Cardiac muscle cell (in vitro differentiated cells and primary cell): ENCODE results near the gene CTU2. TPM values are rescaled to one million over a fixed set of nuclear protein-coding genes. Genes with fewer than 3 reads are reported as not detected.

Source experiments
- DNase-seq, 2 donors: peaks; one replicate each; pipeline versions ENCODE4 v3.0.0 to v3.0.0-alpha.2; 2010 to 2017; ENCODE audit warnings: low read depth in 1 of 2, low spot score in 1 of 2
- H3K27ac ChIP-seq: fragments of 200-600 bp; sonication (generic); 2 replicates; pipeline ENCODE4 v1.5.1; 2016
- H3K27me3 ChIP-seq: fragments of 200-600 bp; sonication (generic); 2 replicates; pipeline ENCODE4 v1.6.0; 2016; ENCODE audit warnings: control low read depth
- H3K36me3 ChIP-seq: fragments of 200-600 bp; sonication (generic); 2 replicates; pipeline ENCODE4 v1.5.1; 2016; ENCODE audit warnings: control low read depth
- H3K4me1 ChIP-seq: fragments of 200-600 bp; sonication (generic); 2 replicates; pipeline ENCODE4 v1.8.1; 2017; ENCODE audit warnings: low read depth, mild to moderate bottlenecking, mixed run types
- H3K4me3 ChIP-seq: fragments of 200-600 bp; sonication (generic); 2 replicates; pipeline ENCODE4 v1.5.1; 2016; ENCODE audit warnings: mild to moderate bottlenecking
- H3K9me3 ChIP-seq: fragments of 200-600 bp; sonication (generic); 2 replicates; pipeline ENCODE4 v1.5.1; 2017; ENCODE audit warnings: low read depth, mild to moderate bottlenecking, control low read depth
- CTCF ChIP-seq: IDR thresholded peaks from 2 replicates; pipeline ENCODE4 v1.5.1; 2012; ENCODE audit warnings: low read depth, mild to moderate bottlenecking, low read length
- polyA plus RNA-seq: library from polyadenylated mRNA; unstranded; fragments of >200 nt; fragmentation: Nextera tagmentation; extraction: Ambion mirVana; gene quantifications from 2 replicates; pipeline ENCODE4 v1.2.1, GENCODE V29; 2016
- total RNA-seq: library from RNA; depleted of rRNA; stranded (reverse); fragments of >200 nt; gene quantifications from 2 replicates; pipeline ENCODE4 v1.2.3, GENCODE V29; 2016

Gene CTU2
- total and polyA plus RNA-seq, 2 experiments from 2014 or later, result 9.2 to 10.8 TPM

- Histone ChIP-seq H3K9me3 (no peaks in the 10 kb centered on the region), H3K27me3 (no peaks in the 10 kb centered on the region), H3K27ac (no peak overlapping the region), H3K4me3 (no peak overlapping the region), H3K4me1 (no peaks in the 10 kb centered on the region), H3K36me3 (peaks cover 19% of the 10 kb centered on the region)
- DNase-seq, result no peak
- TF ChIP-seq CTCF, result no peak
These were observed 17.2 kb downstream of the CTU2 start for GRCh38 chr16:88723507-88723887.

- no peak for TF ChIP-seq CTCF
- Histone ChIP-seq H3K4me3 (no peak overlapping the region), H3K9me3 (no peaks in the 10 kb centered on the region), H3K36me3 (peaks cover 19% of the 10 kb centered on the region), H3K27ac (no peak overlapping the region), H3K27me3 (no peaks in the 10 kb centered on the region), H3K4me1 (no peaks in the 10 kb centered on the region)
- no peak for DNase-seq
These were observed 17.6 kb downstream of the CTU2 start for GRCh38 chr16:88723911-88724310.

- no peaks in the 10 kb centered on the region for H3K9me3 ChIP-seq
- no peak overlapping the region for H3K27ac ChIP-seq
- H3K4me3 ChIP-seq, result no peak overlapping the region
- peaks cover 16% of the 10 kb centered on the region for H3K36me3 ChIP-seq
- H3K27me3 ChIP-seq, result no peaks in the 10 kb centered on the region
- TF ChIP-seq CTCF, result no peak
- H3K4me1 ChIP-seq, result no peaks in the 10 kb centered on the region
- no peak for DNase-seq
These were observed 18.7 kb downstream of the CTU2 start for GRCh38 chr16:88724855-88725555.

- Histone ChIP-seq H3K27me3 (no peaks in the 10 kb centered on the region), H3K4me1 (no peaks in the 10 kb centered on the region), H3K27ac (no peak overlapping the region), H3K9me3 (no peaks in the 10 kb centered on the region), H3K4me3 (no peak overlapping the region), H3K36me3 (peaks cover 15% of the 10 kb centered on the region)
- DNase-seq, result no peak
- TF ChIP-seq CTCF, result no peak
These were observed 19.5 kb downstream of the CTU2 start for GRCh38 chr16:88725609-88726407.

GRCh38 chr16:88726408-88726749 is 20.1 kb downstream of the CTU2 start:
- Histone ChIP-seq H3K36me3 (peaks cover 13% of the 10 kb centered on the region), H3K27ac (no peak overlapping the region), H3K4me3 (no peak overlapping the region), H3K9me3 (no peaks in the 10 kb centered on the region), H3K27me3 (no peaks in the 10 kb centered on the region), H3K4me1 (no peaks in the 10 kb centered on the region)
- no peak for TF ChIP-seq CTCF
- DNase-seq, result no peak
